HG03175 (cell line): ENCODE measurements around the gene SOX13.

Experiments
- ATAC-seq: cut with Tn5 transposase; IDR thresholded peaks from one replicate; pipeline ENCODE4 v1.9.1; 2021; ENCODE audit warnings: mild to moderate bottlenecking, moderate library complexity; ENCODE audit not compliant: unreplicated experiment

Gene SOX13

GRCh38 chr1:204176049-204176448 lies 103.1 kb downstream of the SOX13 start:
- ATAC-seq: no peak

GRCh38 chr1:204177133-204177532 lies 104.2 kb downstream of the SOX13 start:
- ATAC-seq: no peak
